Prostate gland (tissue), 2 donors: ENCODE results near the gene SEZ6L.

ENCODE experiments used
- CTCF ChIP-seq, 4 experiments: fragments of 200-600 bp in 2 of 4; fragments of 450-650 bp in 2 of 4; sonication (generic) in 2 of 4; IDR thresholded peaks; 1 replicate in 3 of 4; 2 replicates in 1 of 4; pipeline ENCODE4 v1.5.1; 2016 to 2019; ENCODE audit warnings: antibody characterized with exemption in 4 of 4, mild to moderate bottlenecking in 2 of 4, moderate library complexity in 2 of 4
- POLR2A ChIP-seq: fragments of 450-650 bp; IDR thresholded peaks from one replicate; pipeline ENCODE4 v1.6.1; 2016; ENCODE audit warnings: antibody characterized with exemption, mild to moderate bottlenecking
- POLR2AphosphoS5 ChIP-seq: sonication (generic); formaldehyde crosslinking; IDR thresholded peaks from one replicate; pipeline ENCODE4 v1.6.1; 2017; ENCODE audit warnings: antibody characterized with exemption

- TF ChIP-seq CTCF (IDR thresholded peaks at IDR 0.05) (no peak), POLR2A (no peak), POLR2AphosphoS5 (no peak)
Observed at GRCh38 chr22:26225207-26225606, 55.9 kb downstream of the SEZ6L start.
